Chondrocyte (in vitro differentiated cells): ENCODE results near the gene ATF7. TPM values are rescaled to one million over a fixed set of nuclear protein-coding genes. Genes with fewer than 3 reads are reported as not detected.

Experiments used
- DNase-seq: peaks from one replicate; pipeline ENCODE4 v3.0.0; 2021; ENCODE audit warnings: mixed read lengths, low spot score
- H3K27ac Mint-ChIP-seq: one replicate; pipeline ENCODE4 v1.8.0; 2021; ENCODE audit warnings: mild to moderate bottlenecking, moderate library complexity, mixed read lengths; ENCODE audit not compliant: unreplicated experiment
- H3K27me3 Mint-ChIP-seq: 2 replicates; pipeline ENCODE4 v1.8.0; 2021; ENCODE audit warnings: low read depth, mixed read lengths
- H3K36me3 Mint-ChIP-seq: 2 replicates; pipeline ENCODE4 v1.8.0; 2021; ENCODE audit warnings: low read depth, mixed read lengths
- H3K4me1 Mint-ChIP-seq: 2 replicates; pipeline ENCODE4 v1.8.0; 2021; ENCODE audit warnings: low read depth, mild to moderate bottlenecking, mixed read lengths
- H3K4me3 Mint-ChIP-seq: one replicate; pipeline ENCODE4 v1.8.0; 2021; ENCODE audit warnings: mild to moderate bottlenecking, moderate library complexity, mixed read lengths; ENCODE audit not compliant: unreplicated experiment
- H3K9me3 Mint-ChIP-seq: 2 replicates; pipeline ENCODE4 v1.8.0; 2021; ENCODE audit warnings: low read depth, mixed read lengths
- total RNA-seq: library from RNA; stranded (reverse); gene quantifications from 3 replicates; pipeline ENCODE4 v1.2.1, GENCODE V29; 2021
- TF ChIP-seq, protein P1 (sequence below): fragments of 200-600 bp; sonication (generic); IDR thresholded peaks from 2 replicates; pipeline ENCODE4 v1.5.0; 2021; ENCODE audit warnings: antibody characterized with exemption, mild to moderate bottlenecking, moderate library complexity

Gene ATF7
- total RNA-seq, 1 donor from 2014 or later: 44.4 TPM

DNA sequence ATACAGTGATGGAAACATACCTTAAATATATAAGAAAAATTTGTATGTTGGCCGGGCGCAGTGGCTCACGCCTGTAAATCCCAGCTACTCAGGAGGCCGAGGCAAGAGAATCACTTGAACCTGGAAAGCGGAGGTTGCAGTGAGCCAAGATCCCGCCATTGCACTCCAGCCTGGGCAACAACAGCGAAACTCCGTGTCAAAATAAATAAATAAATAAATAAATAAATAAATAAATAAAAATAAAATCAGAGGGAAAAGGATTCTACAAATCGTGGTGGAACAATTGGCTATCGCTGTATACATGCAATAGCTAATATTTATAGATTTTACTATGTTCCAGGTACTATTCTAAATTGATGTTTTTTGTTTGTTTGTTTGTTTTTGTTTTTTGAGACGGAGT, 1.7 kb upstream of the ATF7 start:
- no peaks in the 10 kb centered on the region for H3K36me3 Mint-ChIP-seq
- no peak overlapping the region for H3K27ac Mint-ChIP-seq
- H3K4me3 Mint-ChIP-seq: no peak overlapping the region
- TF ChIP-seq, protein P1, sequence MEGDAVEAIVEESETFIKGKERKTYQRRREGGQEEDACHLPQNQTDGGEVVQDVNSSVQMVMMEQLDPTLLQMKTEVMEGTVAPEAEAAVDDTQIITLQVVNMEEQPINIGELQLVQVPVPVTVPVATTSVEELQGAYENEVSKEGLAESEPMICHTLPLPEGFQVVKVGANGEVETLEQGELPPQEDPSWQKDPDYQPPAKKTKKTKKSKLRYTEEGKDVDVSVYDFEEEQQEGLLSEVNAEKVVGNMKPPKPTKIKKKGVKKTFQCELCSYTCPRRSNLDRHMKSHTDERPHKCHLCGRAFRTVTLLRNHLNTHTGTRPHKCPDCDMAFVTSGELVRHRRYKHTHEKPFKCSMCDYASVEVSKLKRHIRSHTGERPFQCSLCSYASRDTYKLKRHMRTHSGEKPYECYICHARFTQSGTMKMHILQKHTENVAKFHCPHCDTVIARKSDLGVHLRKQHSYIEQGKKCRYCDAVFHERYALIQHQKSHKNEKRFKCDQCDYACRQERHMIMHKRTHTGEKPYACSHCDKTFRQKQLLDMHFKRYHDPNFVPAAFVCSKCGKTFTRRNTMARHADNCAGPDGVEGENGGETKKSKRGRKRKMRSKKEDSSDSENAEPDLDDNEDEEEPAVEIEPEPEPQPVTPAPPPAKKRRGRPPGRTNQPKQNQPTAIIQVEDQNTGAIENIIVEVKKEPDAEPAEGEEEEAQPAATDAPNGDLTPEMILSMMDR: no peak
- H3K9me3 Mint-ChIP-seq: peaks cover 7% of the 10 kb centered on the region
- no peak for DNase-seq
- H3K27me3 Mint-ChIP-seq: no peaks in the 10 kb centered on the region
- peaks cover 37% of the 10 kb centered on the region for H3K4me1 Mint-ChIP-seq

DNA sequence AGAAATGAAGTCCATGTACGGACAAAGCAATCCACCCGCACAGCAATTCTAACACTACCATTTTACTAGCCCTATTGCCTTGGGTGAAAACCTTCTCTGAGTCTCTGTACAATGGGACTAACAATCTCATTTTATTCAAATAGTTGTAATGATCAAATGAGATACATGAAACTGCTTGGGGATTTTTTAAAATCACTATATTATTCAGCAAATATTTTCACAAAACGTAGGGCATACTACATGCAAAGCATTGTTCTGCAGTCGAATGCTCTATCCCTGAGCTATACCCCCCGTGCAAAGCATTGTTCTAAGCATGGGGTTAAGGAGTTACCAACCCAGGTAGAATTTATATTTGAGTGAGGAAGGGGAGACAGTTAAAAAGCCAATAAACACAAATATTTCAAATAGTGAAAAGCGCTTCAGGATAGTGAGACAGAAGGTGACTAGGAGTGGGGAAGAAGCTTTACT, 554 bp upstream of the ATF7 start:
- H3K4me3 Mint-ChIP-seq: peak overlapping the region; percentile 85
- no peaks in the 10 kb centered on the region for H3K27me3 Mint-ChIP-seq
- H3K4me1 Mint-ChIP-seq: peaks cover 40% of the 10 kb centered on the region
- TF ChIP-seq, protein P1: no peak
- no peak for DNase-seq
- H3K9me3 Mint-ChIP-seq: peaks cover 7% of the 10 kb centered on the region
- peak overlapping the region; percentile 98 for H3K27ac Mint-ChIP-seq
- H3K36me3 Mint-ChIP-seq: no peaks in the 10 kb centered on the region

DNA sequence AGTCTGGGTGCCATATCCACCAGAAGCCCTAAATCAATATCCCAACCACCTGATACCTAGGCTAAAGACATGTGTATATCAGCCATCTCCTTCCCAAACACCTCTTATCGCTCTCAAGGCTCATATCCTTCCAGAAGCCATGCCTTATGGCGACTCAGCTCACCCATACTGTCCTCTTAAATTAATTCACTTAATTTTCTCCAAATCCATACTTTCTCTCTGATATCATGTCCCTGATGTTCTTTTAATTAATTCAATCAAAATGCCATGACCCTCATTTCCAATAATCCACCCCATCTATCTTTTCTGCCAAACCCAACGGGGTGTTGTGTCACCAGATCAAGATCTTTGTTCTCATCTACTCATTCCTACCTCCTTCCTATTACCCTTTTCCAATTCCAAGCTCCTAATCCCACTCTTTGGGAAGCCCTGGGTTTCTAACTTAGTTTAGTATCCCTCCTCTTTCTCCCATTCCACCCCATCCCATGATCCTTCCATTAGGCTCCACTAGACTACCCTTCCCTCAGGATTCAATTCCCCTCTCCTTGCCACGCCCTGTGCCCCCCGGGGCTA, 723 bp downstream of the ATF7 start:
- peak overlapping the region; percentile 85 for H3K4me3 Mint-ChIP-seq
- H3K27me3 Mint-ChIP-seq: no peaks in the 10 kb centered on the region
- TF ChIP-seq, protein P1: no peak
- peaks cover 45% of the 10 kb centered on the region for H3K4me1 Mint-ChIP-seq
- peak overlapping the region; percentile 98 for H3K27ac Mint-ChIP-seq
- H3K9me3 Mint-ChIP-seq: no peaks in the 10 kb centered on the region
- no peak for DNase-seq
- no peaks in the 10 kb centered on the region for H3K36me3 Mint-ChIP-seq

DNA sequence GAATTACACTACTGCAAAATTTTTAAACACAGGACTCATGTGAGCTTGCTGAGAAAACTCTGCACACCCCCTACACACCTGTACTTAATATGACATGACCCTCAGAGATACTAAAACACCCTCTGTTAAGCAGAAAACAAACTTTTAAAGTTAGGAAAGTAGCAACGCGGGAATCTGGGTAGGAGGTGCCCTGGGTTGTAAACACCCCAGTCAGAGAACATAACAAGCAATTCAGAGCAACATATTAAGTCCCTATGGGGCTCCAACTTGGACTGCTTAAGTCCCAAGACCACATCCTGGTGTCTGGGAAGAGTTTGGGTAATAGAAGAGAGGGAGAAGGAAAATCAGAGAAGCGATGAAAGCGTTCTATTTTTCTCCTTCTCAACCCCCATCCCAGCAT, 1.2 kb downstream of the ATF7 start:
- Mint-ChIP-seq H3K9me3 (no peaks in the 10 kb centered on the region), H3K27me3 (no peaks in the 10 kb centered on the region), H3K36me3 (no peaks in the 10 kb centered on the region), H3K4me1 (peaks cover 45% of the 10 kb centered on the region), H3K27ac (peak overlapping the region; percentile 98), H3K4me3 (peak overlapping the region; percentile 85)
- TF ChIP-seq, protein P1: no peak
- no peak for DNase-seq

DNA sequence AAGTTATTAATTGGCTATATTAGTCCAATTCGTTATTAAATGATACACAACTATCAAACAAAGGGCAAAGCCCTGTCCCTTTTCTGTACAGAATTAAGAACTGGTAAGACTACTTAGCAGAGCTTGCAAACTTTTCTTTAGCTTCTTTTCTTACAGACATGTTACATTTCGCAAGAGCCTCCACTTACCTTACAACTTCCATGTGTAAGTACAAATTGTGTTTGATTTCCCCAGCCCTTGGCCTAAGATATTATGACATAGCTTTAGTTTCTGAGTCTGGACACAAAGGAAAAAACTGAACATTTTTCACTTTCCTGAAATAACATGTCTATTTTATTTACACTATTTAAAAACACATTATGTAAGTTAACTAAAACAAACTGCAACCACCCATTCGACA, 1.7 kb downstream of the ATF7 start:
- H3K36me3 Mint-ChIP-seq: no peaks in the 10 kb centered on the region
- peak overlapping the region; percentile 85 for H3K4me3 Mint-ChIP-seq
- TF ChIP-seq, protein P1: no peak
- H3K27ac Mint-ChIP-seq: peak overlapping the region; percentile 98
- peaks cover 45% of the 10 kb centered on the region for H3K4me1 Mint-ChIP-seq
- H3K9me3 Mint-ChIP-seq: no peaks in the 10 kb centered on the region
- DNase-seq: no peak
- H3K27me3 Mint-ChIP-seq: no peaks in the 10 kb centered on the region
